Measurements from ENCODE around the gene LRCH3. TPM values are rescaled to one million over a fixed set of nuclear protein-coding genes. Genes with fewer than 3 reads are reported as not detected.
A peak's percentile ranks its signal among the peaks of the same experiment; 100 is the strongest.

Gene LRCH3
- total and polyA plus RNA-seq, 8 donors = 5.4 to 26.1 (median 13.9) TPM

GRCh38 chr3:197809356-197810020 is 18.4 kb downstream of the LRCH3 start:
- no peaks in the 10 kb centered on the region for H3K36me3 ChIP-seq
- H3K9me3 ChIP-seq = no peaks in the 10 kb centered on the region
- H3K27ac ChIP-seq = no peak overlapping the region
- no peaks in the 10 kb centered on the region for H3K27me3 ChIP-seq
- ATAC-seq = peak in 1 of 4 donors; percentile 19
- H3K4me1 ChIP-seq = no peaks in the 10 kb centered on the region
- FAIRE-seq = no peak
- 47 to 48% methylated on average over 2 of the region's 2 CpGs for WGBS, 2 donors
- no peak for TF ChIP-seq CTCF (IDR thresholded peaks at IDR 0.05)
- DNase-seq = no peak
- intact Hi-C loops (cut with DNase I) = no loop called here
- no peak overlapping the region for H3K4me3 ChIP-seq

- FAIRE-seq = peak; percentile 39
- H3K36me3 ChIP-seq = no peaks in the 10 kb centered on the region
- intact Hi-C loops (cut with DNase I) = no loop called here
- H3K4me1 ChIP-seq = no peaks in the 10 kb centered on the region
- 92 to 95% methylated on average over 6 of the region's 6 CpGs for WGBS, 2 donors
- TF ChIP-seq CTCF (IDR thresholded peaks at IDR 0.05) = no peak
- H3K4me3 ChIP-seq = no peak overlapping the region
- H3K27ac ChIP-seq = no peak overlapping the region
- no peaks in the 10 kb centered on the region for H3K27me3 ChIP-seq
- no peak for ATAC-seq
- H3K9me3 ChIP-seq = no peaks in the 10 kb centered on the region
- no peak for DNase-seq
These were observed 19.8 kb downstream of the LRCH3 start for GRCh38 chr3:197810901-197811300.

GRCh38 chr3:197811343-197811742 is 20.3 kb downstream of the LRCH3 start:
- 87 to 93% methylated on average over 3 of the region's 3 CpGs for WGBS, 2 donors
- ATAC-seq = peak in 2 of 4 donors; percentile 39 to 53

GRCh38 chr3:197814372-197814771 is 23.3 kb downstream of the LRCH3 start:
- no peak for TF ChIP-seq CTCF (IDR thresholded peaks at IDR 0.05)
- H3K27me3 ChIP-seq = no peaks in the 10 kb centered on the region
- no peaks in the 10 kb centered on the region for H3K9me3 ChIP-seq
- FAIRE-seq = no peak
- no peak overlapping the region for H3K27ac ChIP-seq
- ATAC-seq = no peak
- 95 to 98% methylated on average over 4 of the region's 4 CpGs for WGBS, 2 donors
- no peak overlapping the region for H3K4me3 ChIP-seq
- DNase-seq = no peak
- intact Hi-C loops (cut with DNase I) = no loop called here
- H3K4me1 ChIP-seq = no peaks in the 10 kb centered on the region
- no peaks in the 10 kb centered on the region for H3K36me3 ChIP-seq

More at GRCh38 chr3:197811343-197811742, 20.3 kb downstream of the LRCH3 start:
- DNase-seq (no peak), FAIRE-seq (no peak)
- H3K4me1 ChIP-seq = no peaks in the 10 kb centered on the region
- H3K4me3 ChIP-seq = no peak overlapping the region
- intact Hi-C loops (cut with DNase I) = no loop called here
- TF ChIP-seq CTCF (IDR thresholded peaks at IDR 0.05) = no peak
- H3K9me3 ChIP-seq = no peaks in the 10 kb centered on the region
- H3K27ac ChIP-seq = no peak overlapping the region
- H3K27me3 ChIP-seq = no peaks in the 10 kb centered on the region
- no peaks in the 10 kb centered on the region for H3K36me3 ChIP-seq

GRCh38 chr3:197820550-197821335 is 29.7 kb downstream of the LRCH3 start:
- no peak overlapping the region for H3K27ac ChIP-seq
- H3K4me3 ChIP-seq = no peak overlapping the region
- 40 to 41% methylated on average over 8 of the region's 8 CpGs for WGBS, 2 donors
- no peak for TF ChIP-seq CTCF (IDR thresholded peaks at IDR 0.05)
- FAIRE-seq (no peak), DNase-seq (no peak), ATAC-seq (peak; percentile 78 to 92 (median 90))
- intact Hi-C loops (cut with DNase I) = no loop called here
- no peaks in the 10 kb centered on the region for H3K9me3 ChIP-seq
- no peaks in the 10 kb centered on the region for H3K36me3 ChIP-seq
- H3K4me1 ChIP-seq = peaks cover 9 to 24% (median 12%) of the 10 kb centered on the region in 3 donors
- no peaks in the 10 kb centered on the region for H3K27me3 ChIP-seq
